Ovary (tissue), 3 donors: ENCODE measurements around the gene TMEM37.

Experiments
- EP300 ChIP-seq: sonication (generic); formaldehyde crosslinking; IDR thresholded peaks from one replicate; pipeline ENCODE4 v1.6.1; 2017; ENCODE audit warnings: antibody characterized with exemption
- POLR2A ChIP-seq: fragments of 450-650 bp; IDR thresholded peaks from one replicate; pipeline ENCODE4 v1.6.1; 2017; ENCODE audit warnings: antibody characterized with exemption, mild to moderate bottlenecking, moderate library complexity
- TF ChIP-seq, protein P1 (sequence below), 3 donors: fragments of 450-650 bp in 2 of 3; fragments of 200-600 bp in 1 of 3; IDR thresholded peaks; one replicate each; pipeline versions ENCODE4 v1.5.1 to v1.8.0; 2016 to 2022; ENCODE audit warnings: antibody characterized with exemption in 3 of 3, mild to moderate bottlenecking in 1 of 3
- donor health status: DM: no; HTN: no; CAD: no.

DNA sequence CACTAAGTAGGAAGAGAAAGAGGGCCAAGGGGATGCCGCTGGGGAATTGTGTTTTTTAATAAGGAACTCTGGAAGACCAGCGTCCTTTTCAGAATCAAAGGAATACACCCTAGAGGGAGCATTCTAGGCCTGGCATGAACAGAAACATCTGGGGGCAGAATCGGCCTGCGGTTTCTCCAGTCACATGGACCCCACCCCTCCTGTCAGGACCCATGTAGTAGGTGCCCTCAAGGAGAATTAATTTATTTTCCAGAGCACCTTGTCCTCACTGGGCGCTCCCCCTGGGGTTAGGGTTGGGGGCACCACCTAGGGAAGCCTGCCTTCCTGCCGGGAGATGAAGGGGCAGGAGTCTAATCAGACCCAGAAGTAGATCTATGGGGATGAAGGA lies 44.2 kb downstream of the TMEM37 start:
- TF ChIP-seq POLR2A (no peak), EP300 (no peak)
- TF ChIP-seq, protein P1, sequence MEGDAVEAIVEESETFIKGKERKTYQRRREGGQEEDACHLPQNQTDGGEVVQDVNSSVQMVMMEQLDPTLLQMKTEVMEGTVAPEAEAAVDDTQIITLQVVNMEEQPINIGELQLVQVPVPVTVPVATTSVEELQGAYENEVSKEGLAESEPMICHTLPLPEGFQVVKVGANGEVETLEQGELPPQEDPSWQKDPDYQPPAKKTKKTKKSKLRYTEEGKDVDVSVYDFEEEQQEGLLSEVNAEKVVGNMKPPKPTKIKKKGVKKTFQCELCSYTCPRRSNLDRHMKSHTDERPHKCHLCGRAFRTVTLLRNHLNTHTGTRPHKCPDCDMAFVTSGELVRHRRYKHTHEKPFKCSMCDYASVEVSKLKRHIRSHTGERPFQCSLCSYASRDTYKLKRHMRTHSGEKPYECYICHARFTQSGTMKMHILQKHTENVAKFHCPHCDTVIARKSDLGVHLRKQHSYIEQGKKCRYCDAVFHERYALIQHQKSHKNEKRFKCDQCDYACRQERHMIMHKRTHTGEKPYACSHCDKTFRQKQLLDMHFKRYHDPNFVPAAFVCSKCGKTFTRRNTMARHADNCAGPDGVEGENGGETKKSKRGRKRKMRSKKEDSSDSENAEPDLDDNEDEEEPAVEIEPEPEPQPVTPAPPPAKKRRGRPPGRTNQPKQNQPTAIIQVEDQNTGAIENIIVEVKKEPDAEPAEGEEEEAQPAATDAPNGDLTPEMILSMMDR (IDR thresholded peaks at IDR 0.05): no peak
